Osteocyte (in vitro differentiated cells): Measurements from ENCODE around the gene ASMTL. TPM values are rescaled to one million over a fixed set of nuclear protein-coding genes. Genes with fewer than 3 reads are reported as not detected.

Source experiments
- DNase-seq: peaks from one replicate; pipeline ENCODE4 v3.0.0; 2021; ENCODE audit warnings: mixed read lengths; ENCODE audit not compliant: unreplicated experiment; ENCODE audit errors: extremely low spot score
- H3K27ac Mint-ChIP-seq: one replicate; pipeline ENCODE4 v1.8.0; 2021; ENCODE audit warnings: mild to moderate bottlenecking, mixed read lengths; ENCODE audit not compliant: unreplicated experiment
- H3K27me3 Mint-ChIP-seq: one replicate; pipeline ENCODE4 v1.8.0; 2021; ENCODE audit warnings: mixed read lengths; ENCODE audit not compliant: unreplicated experiment
- H3K36me3 Mint-ChIP-seq: one replicate; pipeline ENCODE4 v1.8.0; 2021; ENCODE audit warnings: mixed read lengths; ENCODE audit not compliant: unreplicated experiment
- H3K4me1 Mint-ChIP-seq: one replicate; pipeline ENCODE4 v1.8.0; 2021; ENCODE audit warnings: mixed read lengths; ENCODE audit not compliant: unreplicated experiment
- H3K4me3 Mint-ChIP-seq: one replicate; pipeline ENCODE4 v1.8.0; 2021; ENCODE audit warnings: mild to moderate bottlenecking, moderate library complexity, mixed read lengths; ENCODE audit not compliant: unreplicated experiment
- H3K9me3 Mint-ChIP-seq: one replicate; pipeline ENCODE4 v1.8.0; 2021; ENCODE audit warnings: mixed read lengths; ENCODE audit not compliant: unreplicated experiment
- long read RNA-seq: library from polyadenylated mRNA; unstranded; transcript quantifications from one replicate; pipeline ENCODE4 v2.0.0, GENCODE V29; 2021
- total RNA-seq: library from RNA; stranded (reverse); gene quantifications from 2 replicates; pipeline ENCODE4 v1.2.1, GENCODE V29; 2021
- TF ChIP-seq, protein P1 (sequence below): fragments of 200-600 bp; sonication (generic); IDR thresholded peaks from 2 replicates; pipeline ENCODE4 v1.5.0; 2021; ENCODE audit warnings: antibody characterized with exemption, mild to moderate bottlenecking, moderate library complexity

ASMTL gene, protein sequence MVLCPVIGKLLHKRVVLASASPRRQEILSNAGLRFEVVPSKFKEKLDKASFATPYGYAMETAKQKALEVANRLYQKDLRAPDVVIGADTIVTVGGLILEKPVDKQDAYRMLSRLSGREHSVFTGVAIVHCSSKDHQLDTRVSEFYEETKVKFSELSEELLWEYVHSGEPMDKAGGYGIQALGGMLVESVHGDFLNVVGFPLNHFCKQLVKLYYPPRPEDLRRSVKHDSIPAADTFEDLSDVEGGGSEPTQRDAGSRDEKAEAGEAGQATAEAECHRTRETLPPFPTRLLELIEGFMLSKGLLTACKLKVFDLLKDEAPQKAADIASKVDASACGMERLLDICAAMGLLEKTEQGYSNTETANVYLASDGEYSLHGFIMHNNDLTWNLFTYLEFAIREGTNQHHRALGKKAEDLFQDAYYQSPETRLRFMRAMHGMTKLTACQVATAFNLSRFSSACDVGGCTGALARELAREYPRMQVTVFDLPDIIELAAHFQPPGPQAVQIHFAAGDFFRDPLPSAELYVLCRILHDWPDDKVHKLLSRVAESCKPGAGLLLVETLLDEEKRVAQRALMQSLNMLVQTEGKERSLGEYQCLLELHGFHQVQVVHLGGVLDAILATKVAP
- total RNA-seq: 33.3 and 35.9 TPM in 2 replicates
- long read RNA-seq, transcript ASMTL-201 (13 exons, 2,027 nt): major isoform, 125 of 152 reads
- long read RNA-seq, transcript ASMTL-205 (2 exons, 851 nt): minor isoform, 5 of 152 reads
- long read RNA-seq, transcript ASMTL-206 (13 exons, 2,048 nt): minor isoform, 5 of 152 reads
- long read RNA-seq, partial matches to known transcripts: 12 of 152 reads
- long read RNA-seq, other reads (novel, unspliced or antisense): 5 of 152 reads

DNA sequence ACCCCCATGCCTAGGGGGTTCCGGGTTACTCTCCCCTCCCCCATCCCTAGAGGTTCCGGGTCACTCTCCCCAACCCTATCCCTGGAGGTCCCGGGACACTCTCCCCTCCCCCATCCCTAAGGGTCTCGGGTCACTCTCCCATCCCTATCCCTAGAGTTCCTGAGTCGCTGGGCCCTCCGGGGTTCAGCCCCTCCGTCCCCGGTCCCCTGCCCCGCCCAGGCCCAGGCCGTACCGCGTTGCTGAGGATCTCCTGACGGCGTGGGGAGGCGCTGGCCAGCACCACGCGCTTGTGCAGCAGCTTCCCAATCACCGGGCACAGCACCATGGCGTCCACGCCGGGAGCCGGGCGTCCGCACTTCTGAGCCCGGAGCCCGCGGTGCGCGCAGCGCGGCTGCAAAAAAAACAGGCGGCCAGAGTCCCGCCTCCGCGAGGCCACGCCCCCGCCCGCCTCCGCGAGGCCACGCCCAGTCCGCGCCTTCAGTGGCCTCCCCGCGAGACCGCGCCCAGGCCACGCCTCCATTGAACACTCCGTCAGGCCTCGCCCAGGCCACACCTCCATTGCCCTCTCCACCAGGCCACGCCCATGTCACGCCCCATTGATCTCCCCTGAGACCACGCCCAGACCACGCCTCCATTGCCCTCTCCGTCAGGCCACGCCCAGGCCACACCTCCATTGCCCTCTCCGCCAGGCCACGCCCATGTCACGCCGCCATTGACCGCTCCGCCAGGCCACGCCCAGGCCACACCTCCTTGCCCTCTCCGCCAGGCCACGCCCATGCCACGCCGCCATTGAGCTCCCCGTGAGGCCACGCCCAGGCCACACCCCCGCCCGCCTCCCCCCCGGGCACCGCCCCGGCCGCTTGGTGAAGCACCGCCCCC lies at the start of gene ASMTL:
Gene ASMTL (minus strand): TSS at position 394 of the 879 bp plus-strand sequence. CDS start 69 bp downstream, at position 325.
- H3K9me3 Mint-ChIP-seq: peaks cover 7% of the 10 kb centered on the region
- peak; percentile 100 for DNase-seq
- peak within 1 kb of the TSS; percentile 87 for H3K4me3 Mint-ChIP-seq
- H3K27me3 Mint-ChIP-seq: peaks cover 10% of the 10 kb centered on the region
- H3K36me3 Mint-ChIP-seq: peaks cover 12% of the 10 kb centered on the region
- peak within 1 kb of the TSS; percentile 90 for H3K27ac Mint-ChIP-seq
- H3K4me1 Mint-ChIP-seq: peaks cover 5% of the 10 kb centered on the region
- TF ChIP-seq, protein P1, sequence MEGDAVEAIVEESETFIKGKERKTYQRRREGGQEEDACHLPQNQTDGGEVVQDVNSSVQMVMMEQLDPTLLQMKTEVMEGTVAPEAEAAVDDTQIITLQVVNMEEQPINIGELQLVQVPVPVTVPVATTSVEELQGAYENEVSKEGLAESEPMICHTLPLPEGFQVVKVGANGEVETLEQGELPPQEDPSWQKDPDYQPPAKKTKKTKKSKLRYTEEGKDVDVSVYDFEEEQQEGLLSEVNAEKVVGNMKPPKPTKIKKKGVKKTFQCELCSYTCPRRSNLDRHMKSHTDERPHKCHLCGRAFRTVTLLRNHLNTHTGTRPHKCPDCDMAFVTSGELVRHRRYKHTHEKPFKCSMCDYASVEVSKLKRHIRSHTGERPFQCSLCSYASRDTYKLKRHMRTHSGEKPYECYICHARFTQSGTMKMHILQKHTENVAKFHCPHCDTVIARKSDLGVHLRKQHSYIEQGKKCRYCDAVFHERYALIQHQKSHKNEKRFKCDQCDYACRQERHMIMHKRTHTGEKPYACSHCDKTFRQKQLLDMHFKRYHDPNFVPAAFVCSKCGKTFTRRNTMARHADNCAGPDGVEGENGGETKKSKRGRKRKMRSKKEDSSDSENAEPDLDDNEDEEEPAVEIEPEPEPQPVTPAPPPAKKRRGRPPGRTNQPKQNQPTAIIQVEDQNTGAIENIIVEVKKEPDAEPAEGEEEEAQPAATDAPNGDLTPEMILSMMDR: no peak

DNA sequence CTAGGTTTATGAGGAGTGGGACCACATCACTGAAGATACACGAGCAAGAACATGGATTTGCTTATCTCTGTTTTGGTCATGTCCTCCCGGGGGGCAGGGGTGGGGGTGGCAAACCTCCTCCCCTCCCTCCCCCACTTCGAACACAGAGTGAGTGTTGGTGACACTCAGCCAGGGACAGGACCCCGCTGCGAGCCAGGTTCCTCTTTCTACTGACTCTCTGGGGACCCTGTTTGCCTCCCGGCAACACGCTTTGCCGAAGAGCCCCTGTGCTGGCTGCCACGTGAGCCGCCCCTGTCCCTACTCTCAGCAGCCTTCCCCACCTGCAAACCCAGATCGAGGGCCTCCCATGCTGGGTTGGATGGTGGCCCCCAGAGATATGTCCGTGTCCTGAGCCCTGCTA lies 49.5 kb upstream of the ASMTL start:
- H3K4me3 Mint-ChIP-seq: no peak overlapping the region
- TF ChIP-seq, protein P1: no peak
- no peaks in the 10 kb centered on the region for H3K9me3 Mint-ChIP-seq
- H3K27ac Mint-ChIP-seq: no peak overlapping the region
- peak; percentile 72 for DNase-seq
- H3K27me3 Mint-ChIP-seq: no peaks in the 10 kb centered on the region
- H3K4me1 Mint-ChIP-seq: no peaks in the 10 kb centered on the region
- no peaks in the 10 kb centered on the region for H3K36me3 Mint-ChIP-seq

DNA sequence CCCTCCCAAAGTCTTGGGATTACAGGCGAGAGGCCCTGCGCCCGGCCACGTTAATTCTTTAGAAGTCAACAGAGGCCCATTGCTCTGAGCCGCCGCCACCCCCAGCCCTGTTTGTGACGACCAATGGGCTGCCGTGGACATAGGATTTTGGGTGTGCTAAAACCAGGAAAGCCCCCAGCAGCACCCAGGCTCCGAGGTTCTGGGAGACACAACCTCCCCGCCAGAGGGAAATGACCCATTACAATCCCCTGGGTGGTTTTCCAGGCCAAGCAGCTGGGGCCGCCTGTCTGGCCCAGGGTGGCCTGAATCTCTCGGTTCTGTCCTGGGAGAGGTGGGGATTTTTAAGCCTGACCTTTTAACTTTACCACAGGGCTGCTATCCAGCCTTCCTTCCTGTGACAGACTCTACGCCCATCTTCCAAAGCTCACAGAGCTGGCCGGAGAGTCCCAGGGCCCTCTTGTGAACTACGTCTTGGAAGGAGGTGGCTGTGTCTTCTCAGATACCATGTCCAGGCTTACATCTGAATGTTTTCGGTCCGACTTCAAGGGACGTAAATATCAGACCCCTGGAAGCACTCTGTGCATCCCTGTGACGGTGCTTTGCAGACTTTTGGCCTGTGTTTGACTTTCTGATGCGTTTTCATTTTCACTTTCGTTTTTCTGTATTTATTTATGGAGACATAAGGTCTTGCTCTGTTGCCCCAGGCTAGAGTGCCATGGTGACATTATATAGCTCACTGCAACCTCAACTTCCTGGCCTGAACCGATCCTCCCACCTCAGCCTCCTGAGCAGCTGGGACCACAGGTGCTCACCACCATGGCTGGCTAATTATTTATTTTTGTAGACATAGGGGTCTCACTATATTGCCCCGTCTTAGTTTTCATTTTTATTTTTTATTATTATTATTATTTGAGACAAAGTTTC lies 48.3 kb upstream of the ASMTL start:
- H3K9me3 Mint-ChIP-seq: no peaks in the 10 kb centered on the region
- H3K4me3 Mint-ChIP-seq: no peak overlapping the region
- no peaks in the 10 kb centered on the region for H3K27me3 Mint-ChIP-seq
- DNase-seq: peak; percentile 66
- H3K27ac Mint-ChIP-seq: no peak overlapping the region
- TF ChIP-seq, protein P1: no peak
- no peaks in the 10 kb centered on the region for H3K36me3 Mint-ChIP-seq
- no peaks in the 10 kb centered on the region for H3K4me1 Mint-ChIP-seq

DNA sequence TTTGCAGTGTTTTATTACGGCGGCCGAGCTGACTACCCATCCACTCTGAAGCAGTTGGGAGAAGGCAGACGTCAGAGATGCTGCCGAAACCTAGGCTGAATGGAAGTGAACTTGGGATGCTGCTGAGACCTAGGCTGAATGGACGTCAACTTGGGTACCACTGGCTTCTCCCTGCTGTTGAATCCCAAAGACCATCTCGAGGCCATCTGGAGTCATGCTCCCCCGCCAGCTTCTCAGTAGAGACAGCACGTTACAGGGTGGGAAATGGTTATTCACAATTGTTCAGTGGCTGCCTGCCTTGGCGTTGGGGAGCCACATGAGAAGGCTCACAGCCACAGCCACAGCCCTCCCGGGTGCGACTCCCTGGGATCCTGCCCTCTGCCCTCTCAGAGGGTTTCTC lies 43.4 kb upstream of the ASMTL start:
- Mint-ChIP-seq H3K27ac (no peak overlapping the region), H3K36me3 (no peaks in the 10 kb centered on the region), H3K4me3 (no peak overlapping the region), H3K4me1 (no peaks in the 10 kb centered on the region), H3K9me3 (no peaks in the 10 kb centered on the region), H3K27me3 (peaks cover 2% of the 10 kb centered on the region)
- TF ChIP-seq, protein P1: no peak
- peak; percentile 80 for DNase-seq
